IPS DF 6.9 (cell line): ENCODE data around the gene CLDN14.
"Not testable (repeated sequence)": the region's sequence is repeated elsewhere in the genome, so short reads cannot be mapped to it uniquely, and the experiment has no call there.

Source experiments
- DNase-seq: peaks from one replicate; pipeline ENCODE4 v3.0.0-alpha.2; 2013; ENCODE audit warnings: low read depth, low spot score
- H3K27ac ChIP-seq: one replicate; pipeline ENCODE4 v1.5.1; 2013; ENCODE audit warnings: low read length, control low read depth
- H3K27me3 ChIP-seq: 2 replicates; pipeline ENCODE4 v1.6.1; 2013; ENCODE audit warnings: mild to moderate bottlenecking, low read length; ENCODE audit not compliant: control insufficient read depth, insufficient read depth
- H3K36me3 ChIP-seq: 2 replicates; pipeline ENCODE4 v1.6.1; 2013; ENCODE audit warnings: low read length; ENCODE audit not compliant: control insufficient read depth, insufficient read depth
- H3K4me1 ChIP-seq: 2 replicates; pipeline ENCODE4 v1.6.1; 2013; ENCODE audit warnings: low read length; ENCODE audit not compliant: control insufficient read depth, insufficient read depth
- H3K4me3 ChIP-seq: 2 replicates; pipeline ENCODE4 v1.5.1; 2013; ENCODE audit warnings: mild to moderate bottlenecking, low read length
- H3K9me3 ChIP-seq: 2 replicates; pipeline ENCODE4 v1.6.1; 2013; ENCODE audit warnings: low read length, inconsistent platforms; ENCODE audit not compliant: control insufficient read depth, insufficient read depth
- WGBS: extraction: QIAGEN DNeasy Blood & Tissue Kit; methylation state at CpG from one replicate; pipeline ENCODE4 v1.1.7; 2013; ENCODE audit warnings: mixed read lengths, missing lambda C conversion rate; ENCODE audit not compliant: insufficient read length, insufficient coverage; 5-methylcytosine and 5-hydroxymethylcytosine counted together

CLDN14 gene

GRCh38 chr21:36482181-36482580 lies 2.3 kb upstream of the CLDN14 start:
- H3K27ac ChIP-seq: no peak overlapping the region
- no peaks in the 10 kb centered on the region for H3K36me3 ChIP-seq
- WGBS: 100% methylated on average over 1 of the region's 4 CpGs

GRCh38 chr21:36481639-36482038 lies 1.7 kb upstream of the CLDN14 start:
- Histone ChIP-seq H3K9me3 (no peaks in the 10 kb centered on the region), H3K4me3 (no peak overlapping the region), H3K4me1 (no peaks in the 10 kb centered on the region), H3K27ac (no peak overlapping the region), H3K27me3 (no peaks in the 10 kb centered on the region), H3K36me3 (no peaks in the 10 kb centered on the region)
- WGBS: no CpG with 5 or more reads among the region's 5 CpGs
- no peak for DNase-seq

More at GRCh38 chr21:36482181-36482580, 2.3 kb upstream of the CLDN14 start:
- no peaks in the 10 kb centered on the region for H3K27me3 ChIP-seq
- H3K9me3 ChIP-seq: no peaks in the 10 kb centered on the region
- no peak for DNase-seq
- H3K4me3 ChIP-seq: no peak overlapping the region
- H3K4me1 ChIP-seq: no peaks in the 10 kb centered on the region

DNA sequence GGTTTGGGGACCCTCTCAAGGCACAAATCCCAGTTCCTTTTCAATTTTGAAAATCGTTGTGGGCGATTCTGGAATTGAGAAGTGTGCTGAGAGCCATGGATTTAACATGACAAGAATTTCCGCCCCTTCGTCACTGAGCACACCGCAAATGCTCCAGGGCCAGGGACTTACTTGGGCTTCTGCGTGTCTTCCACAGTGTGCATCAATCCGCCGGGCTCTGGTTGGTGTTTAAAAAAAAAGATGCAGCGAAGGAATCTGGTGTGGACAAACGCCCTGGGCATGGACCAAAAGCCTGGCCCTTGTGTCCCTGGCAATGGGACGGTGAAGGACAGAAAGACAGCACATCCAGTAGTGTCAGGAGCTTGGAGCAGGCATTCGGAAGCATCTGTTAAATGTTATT lies 696 bp upstream of the CLDN14 start:
- WGBS: no CpG with 5 or more reads among the region's 12 CpGs

GRCh38 chr21:36478941-36479340 lies 981 bp downstream of the CLDN14 start:
- no peaks in the 10 kb centered on the region for H3K36me3 ChIP-seq
- H3K27me3 ChIP-seq: no peaks in the 10 kb centered on the region; the same call in 1 of the 2 replicates
- H3K4me1 ChIP-seq: no peaks in the 10 kb centered on the region
- no peak overlapping the region for H3K27ac ChIP-seq
- H3K9me3 ChIP-seq: no peaks in the 10 kb centered on the region
- H3K4me3 ChIP-seq: no peak overlapping the region
- DNase-seq: no peak
- WGBS: no CpG with 5 or more reads among the region's 7 CpGs

More for the DNA sequence above, 696 bp upstream of the CLDN14 start:
- no peaks in the 10 kb centered on the region for H3K27me3 ChIP-seq
- DNase-seq: no peak
- no peaks in the 10 kb centered on the region for H3K4me1 ChIP-seq
- H3K4me3 ChIP-seq: no peak overlapping the region
- H3K27ac ChIP-seq: no peak overlapping the region
- H3K36me3 ChIP-seq: no peaks in the 10 kb centered on the region
- no peaks in the 10 kb centered on the region for H3K9me3 ChIP-seq

GRCh38 chr21:36478207-36478701 lies 1.7 kb downstream of the CLDN14 start:
- no peaks in the 10 kb centered on the region for H3K36me3 ChIP-seq
- DNase-seq: no peak
- no peak overlapping the region for H3K27ac ChIP-seq
- no peaks in the 10 kb centered on the region; the same call in 1 of the 2 replicates for H3K27me3 ChIP-seq
- H3K4me1 ChIP-seq: no peaks in the 10 kb centered on the region
- H3K9me3 ChIP-seq: no peaks in the 10 kb centered on the region
- no peak overlapping the region for H3K4me3 ChIP-seq
- no CpG with 5 or more reads among the region's 6 CpGs for WGBS

DNA sequence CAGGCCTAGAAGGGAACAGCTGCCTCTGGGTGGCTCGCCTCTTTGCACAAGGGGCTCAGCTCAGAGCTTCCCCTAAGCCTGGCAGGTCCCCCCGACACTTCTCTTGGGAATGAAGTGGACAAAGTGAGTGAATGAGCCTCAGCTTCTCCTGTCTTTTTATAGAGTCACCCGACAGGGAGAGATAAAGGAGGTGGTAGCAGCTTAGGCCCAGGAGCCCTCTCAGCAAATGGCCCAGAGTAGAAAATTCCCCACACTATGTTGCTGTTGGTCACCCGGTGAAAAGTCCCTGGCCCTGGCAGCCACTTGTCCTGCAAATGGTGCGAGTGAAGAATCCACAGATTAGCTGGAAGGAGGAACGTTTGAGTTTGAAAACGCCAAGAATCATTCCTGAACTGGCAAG lies 2.4 kb downstream of the CLDN14 start:
- Histone ChIP-seq H3K27me3 (no peaks in the 10 kb centered on the region; the same call in 1 of the 2 replicates), H3K4me1 (no peaks in the 10 kb centered on the region), H3K27ac (no peak overlapping the region), H3K36me3 (no peaks in the 10 kb centered on the region), H3K4me3 (no peak overlapping the region), H3K9me3 (no peaks in the 10 kb centered on the region)
- no peak for DNase-seq
- no CpG with 5 or more reads among the region's 7 CpGs for WGBS

- Histone ChIP-seq H3K36me3 (no peaks in the 10 kb centered on the region), H3K9me3 (no peaks in the 10 kb centered on the region), H3K27me3 (no peaks in the 10 kb centered on the region; the same call in 1 of the 2 replicates), H3K4me1 (no peaks in the 10 kb centered on the region), H3K27ac (no peak overlapping the region), H3K4me3 (no peak overlapping the region)
- no CpG with 5 or more reads among the region's 4 CpGs for WGBS
- no peak for DNase-seq
Measured at GRCh38 chr21:36477001-36477400, 2.9 kb downstream of the CLDN14 start.

DNA sequence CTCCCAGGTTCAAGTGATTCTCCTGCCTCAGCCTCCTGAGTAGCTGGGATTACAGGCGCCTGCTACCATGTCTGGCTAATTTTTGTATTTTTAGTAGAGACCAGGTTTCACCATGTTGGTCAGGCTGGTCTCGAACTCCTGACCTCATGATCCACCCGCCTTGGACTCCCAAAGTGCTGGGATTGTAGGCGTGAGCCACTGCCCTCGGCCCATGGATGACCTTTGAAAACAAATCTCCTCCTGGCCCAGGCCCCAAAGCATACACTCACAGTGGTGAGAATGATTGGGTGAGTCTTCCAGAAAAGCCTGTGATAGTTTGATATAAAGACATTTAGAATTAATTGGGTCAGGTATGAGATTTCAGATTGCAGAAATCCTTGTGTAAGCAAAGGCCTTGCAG lies 3.4 kb downstream of the CLDN14 start:
- no CpG with 5 or more reads among the region's 5 CpGs for WGBS
- H3K4me3 ChIP-seq, DNase-seq, H3K9me3 ChIP-seq, H3K27ac ChIP-seq, H3K27me3 ChIP-seq, H3K4me1 ChIP-seq, H3K36me3 ChIP-seq: not testable (repeated sequence)

DNA sequence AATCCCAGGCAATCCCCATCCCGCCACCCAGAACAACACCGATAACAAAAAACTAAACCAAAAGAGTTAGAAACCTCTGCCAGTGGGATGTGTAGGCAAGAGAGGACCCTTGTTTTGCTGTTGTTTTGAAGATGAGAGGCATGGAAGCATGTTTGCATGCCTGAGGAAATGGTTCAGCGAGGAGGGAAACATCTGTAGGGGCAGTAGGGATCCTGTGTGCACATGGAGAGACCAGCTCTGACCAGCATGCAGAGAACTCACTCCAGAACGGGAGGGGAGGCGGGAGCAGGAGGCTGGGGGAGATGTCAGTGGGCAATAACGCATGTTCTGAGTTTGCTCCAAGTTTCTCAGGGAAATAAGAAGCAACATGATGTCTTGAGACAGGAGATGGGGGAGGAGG lies 5.3 kb downstream of the CLDN14 start:
- no peaks in the 10 kb centered on the region for H3K9me3 ChIP-seq
- no peaks in the 10 kb centered on the region; the same call in 1 of the 2 replicates for H3K27me3 ChIP-seq
- no CpG with 5 or more reads among the region's 6 CpGs for WGBS
- DNase-seq: no peak
- H3K27ac ChIP-seq: no peak overlapping the region
- no peaks in the 10 kb centered on the region for H3K36me3 ChIP-seq
- H3K4me1 ChIP-seq: no peaks in the 10 kb centered on the region
- H3K4me3 ChIP-seq: no peak overlapping the region

- Histone ChIP-seq H3K36me3 (no peaks in the 10 kb centered on the region), H3K4me1 (no peaks in the 10 kb centered on the region), H3K27me3 (no peaks in the 10 kb centered on the region; the same call in 1 of the 2 replicates), H3K4me3 (no peak overlapping the region), H3K9me3 (no peaks in the 10 kb centered on the region), H3K27ac (no peak overlapping the region)
- WGBS: no CpG with 5 or more reads among the region's 1 CpG
- no peak for DNase-seq
Measured at GRCh38 chr21:36473203-36473602, 6.7 kb downstream of the CLDN14 start.

DNA sequence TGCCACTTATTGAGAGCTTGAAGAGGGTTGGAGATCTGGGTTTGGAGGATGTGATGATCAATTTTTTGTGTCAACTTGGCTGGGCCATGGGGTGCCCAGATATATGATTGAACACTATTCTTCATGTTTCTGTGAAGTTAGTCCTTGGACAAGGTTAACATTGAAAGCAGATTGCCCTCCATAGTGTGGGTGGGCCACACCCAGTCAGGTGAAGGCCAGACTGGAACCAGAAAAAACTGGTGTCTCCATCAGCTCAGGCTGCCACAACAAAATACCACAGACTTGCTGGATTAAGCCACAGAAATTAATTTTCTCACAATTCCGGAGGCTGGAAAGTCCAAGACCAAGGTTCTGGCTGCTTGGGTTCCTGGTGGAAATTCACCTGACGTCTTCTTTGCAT lies 7.5 kb downstream of the CLDN14 start:
- no CpG with 5 or more reads among the region's 2 CpGs for WGBS
- no peak overlapping the region for H3K4me3 ChIP-seq
- H3K9me3 ChIP-seq: no peaks in the 10 kb centered on the region
- H3K4me1 ChIP-seq: no peaks in the 10 kb centered on the region
- no peak overlapping the region for H3K27ac ChIP-seq
- DNase-seq: no peak
- no peaks in the 10 kb centered on the region for H3K36me3 ChIP-seq
- H3K27me3 ChIP-seq: no peaks in the 10 kb centered on the region; the same call in 1 of the 2 replicates
